Endothelial cell of umbilical vein (primary cell): ENCODE results near the gene POLR2L. TPM values are rescaled to one million over a fixed set of nuclear protein-coding genes. Genes with fewer than 3 reads are reported as not detected.
A peak's percentile ranks its signal among the peaks of the same experiment; 100 is the strongest.

ENCODE experiments used
- BruUV-seq: library from RNA; stranded (reverse); fragments of 400-500 nt; replicated peaks from 2 replicates; lab custom pipeline; 2021; lab: Mats Ljungman, UMichigan
- CTCF ChIA-PET: fragments of 300-600, 350-600 bp; sonication (Branson Sonifier 250); formaldehyde crosslinking; loops from one replicate; lab custom pipeline; 2021; ENCODE audit warnings: antibody characterized with exemption, inconsistent platforms; lab: Charles Lee
- POLR2A ChIA-PET: fragments of 300-600, 350-600 bp; sonication (Branson Sonifier 250); formaldehyde crosslinking; loops from one replicate; lab custom pipeline; 2021; ENCODE audit warnings: antibody characterized with exemption, inconsistent platforms; lab: Charles Lee
- DNase-seq: peaks from one replicate; pipeline ENCODE4 v3.0.0-alpha.2; 2011; ENCODE audit warnings: low read depth, low spot score
- FAIRE-seq: peaks from 2 replicates; lab custom pipeline; 2011; peaks lifted over from hg19 to GRCh38; lab: Jason Lieb, UNC
- H2AFZ ChIP-seq: 2 replicates; pipeline ENCODE4 v1.6.0; 2012; ENCODE audit warnings: low read depth, low read length, control low read depth, inconsistent platforms
- H3K27ac ChIP-seq: 2 replicates; pipeline ENCODE4 v1.5.1; 2011; ENCODE audit warnings: low read depth, mild to moderate bottlenecking, control low read depth, low read length, moderate library complexity; ENCODE audit not compliant: insufficient read depth
- H3K27me3 ChIP-seq, 2 experiments: 2 replicates each; pipeline versions ENCODE4 v1.6.0 to v1.6.1; 2011; ENCODE audit warnings: low read length in 2 of 2, mixed read lengths in 1 of 2; ENCODE audit not compliant: control insufficient read depth in 2 of 2, insufficient read depth in 2 of 2
- H3K36me3 ChIP-seq, 2 experiments: 2 replicates in 1 of 2; 3 replicates in 1 of 2; pipeline ENCODE4 v1.5.1; 2011; ENCODE audit warnings: low read length in 2 of 2, mild to moderate bottlenecking in 1 of 2, moderate library complexity in 1 of 2; ENCODE audit not compliant: control insufficient read depth in 2 of 2, insufficient read depth in 2 of 2; ENCODE audit errors: extremely low read depth in 1 of 2
- H3K4me1 ChIP-seq: 3 replicates; pipeline ENCODE4 v1.5.1; 2011; ENCODE audit warnings: mild to moderate bottlenecking, low read length; ENCODE audit not compliant: control insufficient read depth, insufficient read depth; ENCODE audit errors: extremely low read depth
- H3K4me2 ChIP-seq: 2 replicates; pipeline ENCODE4 v1.6.1; 2011; ENCODE audit warnings: low read length, control low read depth, mixed read lengths; ENCODE audit not compliant: insufficient read depth
- H3K4me3 ChIP-seq, 3 experiments: fragments of 200-600 bp in 1 of 3; sonication (generic), shearing (Covaris generic) in 1 of 3; replicated peaks in 1 of 3; 2 replicates each; pipeline ENCODE4 v1.5.1; 2011 to 2016; ENCODE audit warnings: control low read depth in 3 of 3, low read length in 3 of 3, mild to moderate bottlenecking in 2 of 3, inconsistent platforms in 1 of 3, low read depth in 1 of 3, moderate library complexity in 1 of 3; ENCODE audit not compliant: insufficient read depth in 1 of 3
- H3K79me2 ChIP-seq: 2 replicates; pipeline ENCODE4 v1.6.0; 2012; ENCODE audit warnings: low read length, inconsistent platforms; ENCODE audit not compliant: control insufficient read depth, insufficient read depth
- H3K9ac ChIP-seq: replicated peaks from 2 replicates; pipeline ENCODE3; 2011; ENCODE audit warnings: low read length, control low read depth; ENCODE audit not compliant: insufficient read depth; ENCODE audit errors: extremely low read depth
- H3K9me1 ChIP-seq: replicated peaks from 3 replicates; pipeline ENCODE4 v1.6.0; 2011; ENCODE audit warnings: mild to moderate bottlenecking, low read length; ENCODE audit not compliant: control insufficient read depth, insufficient read depth; ENCODE audit errors: extremely low read depth
- H3K9me3 ChIP-seq: replicated peaks from 2 replicates; pipeline ENCODE4 v1.5.1; 2012; ENCODE audit warnings: low read length, inconsistent platforms; ENCODE audit not compliant: control insufficient read depth, insufficient read depth
- H4K20me1 ChIP-seq: replicated peaks from 2 replicates; pipeline ENCODE3; 2011; ENCODE audit warnings: mild to moderate bottlenecking, low read length; ENCODE audit not compliant: control insufficient read depth, insufficient read depth; ENCODE audit errors: extremely low read depth
- EZH2 ChIP-seq: IDR thresholded peaks from 2 replicates; pipeline ENCODE4 v1.6.1; 2012; ENCODE audit warnings: borderline replicate concordance, low read depth, mild to moderate bottlenecking, moderate library complexity, low read length, inconsistent platforms; ENCODE audit not compliant: severe bottlenecking
- GATA2 ChIP-seq: IDR thresholded peaks from 2 replicates; pipeline ENCODE4 v1.7.0; 2011; ENCODE audit warnings: low read depth, mild to moderate bottlenecking, moderate library complexity, mixed read lengths, low read length; ENCODE audit not compliant: insufficient read length, insufficient read depth
- JUN ChIP-seq: IDR thresholded peaks from 2 replicates; pipeline ENCODE4 v1.6.1; 2011; ENCODE audit warnings: borderline replicate concordance, low read depth; ENCODE audit not compliant: insufficient read length, insufficient read depth
- POLR2AphosphoS5 ChIP-seq: IDR thresholded peaks from 2 replicates; pipeline ENCODE4 v1.6.1; 2012; ENCODE audit warnings: low read depth, mild to moderate bottlenecking, control low read depth, low read length, moderate library complexity; ENCODE audit not compliant: insufficient read depth
- dilution Hi-C: fragments of 300-500 bp; cut with MboI; formaldehyde crosslinking; loops from one replicate; pipeline ENCODE4 v1.15.0; 2019; ENCODE audit warnings: low sequenced_read_pairs; ENCODE audit not compliant: extremely low pct_ligation_motif_present
- intact Hi-C: fragments of 100-400 bp; cut with micrococcal nuclease; formaldehyde crosslinking; loops from one replicate; pipeline ENCODE4 v1.10.0; 2022
- polyA plus RNA-seq, 4 experiments: library from polyadenylated mRNA; depleted of rRNA in 3 of 4; stranded (reverse) in 3 of 4; unstranded in 1 of 4; fragments of >200 nt; gene quantifications; 2 replicates each; pipeline versions ENCODE4 v1.2.1 to v1.2.3, GENCODE V29; 2011 to 2012; ENCODE audit warnings: missing spikeins in 1 of 4
- total RNA-seq: library from RNA; stranded (reverse); gene quantifications from 2 replicates; pipeline ENCODE4 v1.2.3, GENCODE V29; 2021

Gene POLR2L
- total and polyA plus RNA-seq, 2 donors (not counting 3 experiments of a cell fraction or from before 2014, with no cell fraction given): 146 to 259 TPM

DNA sequence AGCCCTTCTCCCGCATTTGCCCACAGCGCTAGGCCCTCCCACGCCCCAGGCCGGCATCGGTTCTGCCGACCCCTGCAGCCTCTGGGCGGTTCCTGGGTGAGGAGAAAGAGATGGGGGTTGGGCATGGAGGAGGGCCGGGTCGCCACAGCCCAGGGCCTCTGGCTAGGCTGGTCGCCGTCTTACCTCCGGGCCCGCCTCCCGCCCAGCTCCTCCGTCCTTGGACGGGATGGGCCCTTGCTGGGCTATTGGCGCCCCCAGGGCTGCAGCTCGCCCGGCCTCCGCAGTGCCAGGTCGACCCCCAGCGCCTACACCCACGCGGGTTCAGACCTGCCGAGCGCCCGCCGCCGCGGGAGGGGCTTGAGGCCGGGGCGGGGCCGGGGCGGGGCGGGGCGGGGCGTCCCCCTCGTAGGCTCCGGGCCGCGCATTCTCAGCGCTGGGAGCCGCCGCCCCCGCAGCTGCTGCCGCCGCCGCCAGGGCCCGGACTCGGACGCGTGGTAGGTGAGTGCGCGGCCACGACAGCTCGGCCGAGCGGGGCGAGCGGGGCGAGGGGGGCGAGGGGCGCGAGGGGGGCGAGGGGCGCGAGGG is 9.7 kb downstream of the POLR2L start, which contains the start of gene CD151:
Gene CD151, plus strand, starts transcription at position 424 of the 585 bp plus-strand sequence. CDS start 3,118 bp downstream, outside the sequence.
- Histone ChIP-seq H3K27me3 (no peaks in the 10 kb centered on the region), H3K27ac (peak within 1 kb of the TSS; percentile 79), H3K4me1 (peaks cover 53% of the 10 kb centered on the region), H2AFZ (peak within 1 kb of the TSS; percentile 8), H3K9ac (peak within 1 kb of the TSS; percentile 85), H3K9me3 (no peaks in the 10 kb centered on the region), H3K9me1 (no peaks in the 10 kb centered on the region), H3K4me3 (peak within 1 kb of the TSS; percentile 50 to 70 (median 67)), H3K79me2 (peaks cover 32% of the 10 kb centered on the region), H3K36me3 (peaks cover 7 to 16% of the 10 kb centered on the region in 2 experiments), H4K20me1 (no peaks in the 10 kb centered on the region), H3K4me2 (peak within 1 kb of the TSS; percentile 75)
- FAIRE-seq (peak; percentile 4), DNase-seq (peak; percentile 55)
- dilution Hi-C loops: no loop called here
- ChIA-PET CTCF (interaction anchor here (2.9 kb wide), 1 partner anchor 12 kb away, joined by 19 read pairs; the partner anchor contains the start of gene TSPAN4), POLR2A (interaction anchor here (1.4 to 3.3 kb wide), 2 partner anchors 11 to 21 kb away, joined by 6 to 25 read pairs; partner anchors contain the start of genes POLR2L and TSPAN4)
- intact Hi-C loops: no loop called here
- TF ChIP-seq EZH2 (no peak), POLR2AphosphoS5 (peak; percentile 61)
- BruUV-seq: no TSS peak

DNA sequence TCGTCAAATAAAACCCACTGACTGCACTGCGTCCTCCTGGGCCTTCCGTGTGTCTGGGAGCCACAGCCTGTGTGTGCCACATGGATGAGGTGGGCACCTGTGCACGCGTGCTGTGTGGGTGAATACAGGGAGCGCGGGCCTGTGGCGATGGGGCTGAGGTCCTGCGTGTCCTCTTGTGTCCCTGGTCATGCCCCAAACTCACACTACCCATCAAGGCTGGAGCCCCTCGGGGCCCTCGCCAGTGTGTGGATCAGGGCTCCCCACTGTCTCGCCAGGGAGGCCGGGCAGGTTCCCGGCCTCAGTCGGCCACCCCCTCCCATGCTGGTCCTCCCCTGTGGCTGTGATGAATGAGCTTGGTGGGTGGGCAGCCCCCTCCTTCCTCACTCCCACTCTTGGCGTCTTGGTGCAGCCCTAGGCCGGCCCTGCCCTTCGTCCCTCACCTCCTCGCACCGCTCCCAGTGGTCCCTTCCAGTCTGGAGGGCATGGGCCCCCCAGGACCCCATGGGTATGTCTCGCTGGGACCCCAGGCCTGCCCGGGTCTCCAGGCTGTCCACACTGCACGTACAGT is 10.3 kb downstream of the POLR2L start:
- ChIA-PET CTCF (interaction anchor here (2.7 kb wide), 1 partner anchor 8 kb away, joined by 8 read pairs; no protein-coding TSS in a partner anchor), POLR2A (interaction anchor here (2.3 to 3.6 kb wide), 3 partner anchors 10 to 13 kb away, joined by 15 to 28 read pairs (median 25); partner anchors contain the start of genes PNPLA2, POLR2L and TSPAN4)
- no TSS peak for BruUV-seq
- Histone ChIP-seq H3K4me3 (peak overlapping the region in 2 of 3 experiments; percentile 16 to 70), H3K27me3 (no peaks in the 10 kb centered on the region), H3K9ac (peak overlapping the region; percentile 38), H2AFZ (peak overlapping the region; percentile 8), H3K4me2 (peak overlapping the region; percentile 27), H3K36me3 (peaks cover 4 to 11% of the 10 kb centered on the region in 2 experiments), H3K27ac (no peak overlapping the region), H3K9me3 (no peaks in the 10 kb centered on the region), H3K9me1 (no peaks in the 10 kb centered on the region), H4K20me1 (no peaks in the 10 kb centered on the region), H3K79me2 (peaks cover 26% of the 10 kb centered on the region), H3K4me1 (peaks cover 57% of the 10 kb centered on the region)
- FAIRE-seq (no peak), DNase-seq (no peak)
- dilution Hi-C loops: no loop called here
- intact Hi-C loops: no loop called here
- no peak for TF ChIP-seq POLR2AphosphoS5
- no peak for TF ChIP-seq GATA2
- TF ChIP-seq JUN: no peak
- no peak for TF ChIP-seq EZH2
